Stimulated activated naive CD8-positive, alpha-beta T cell treated with anti-CD3 and anti-CD28 coated beads, Interleukin-15, Interleukin-2, amounts not matched to agents 100 ng/mL and 50 ng/mL, for 24 hours (primary cell): Measurements from ENCODE around the gene PPP2R2D.

ENCODE experiments used
- H3K27ac Mint-ChIP-seq: one replicate; pipeline ENCODE4 v1.8.0; 2021; ENCODE audit warnings: mild to moderate bottlenecking, mixed read lengths
- H3K27me3 Mint-ChIP-seq: one replicate; pipeline ENCODE4 v1.8.0; 2021; ENCODE audit warnings: mixed read lengths
- H3K36me3 Mint-ChIP-seq: one replicate; pipeline ENCODE4 v1.8.0; 2021; ENCODE audit warnings: low read depth, mixed read lengths
- H3K4me1 Mint-ChIP-seq: one replicate; pipeline ENCODE4 v1.8.0; 2021; ENCODE audit warnings: low read depth, mixed read lengths
- H3K4me3 Mint-ChIP-seq: one replicate; pipeline ENCODE4 v1.8.0; 2021; ENCODE audit warnings: mild to moderate bottlenecking, mixed read lengths
- H3K9me3 Mint-ChIP-seq: one replicate; pipeline ENCODE4 v1.8.0; 2021; ENCODE audit warnings: mixed read lengths

The PPP2R2D gene

GRCh38 chr10:131891196-131891928, 9.4 kb upstream of the PPP2R2D start:
- Mint-ChIP-seq H3K4me3 (no peak overlapping the region), H3K27ac (no peak overlapping the region), H3K36me3 (no peaks in the 10 kb centered on the region), H3K9me3 (no peaks in the 10 kb centered on the region), H3K4me1 (peaks cover 5% of the 10 kb centered on the region), H3K27me3 (no peaks in the 10 kb centered on the region)

- Mint-ChIP-seq H3K27ac (no peak overlapping the region), H3K4me1 (peaks cover 12% of the 10 kb centered on the region), H3K36me3 (no peaks in the 10 kb centered on the region), H3K4me3 (no peak overlapping the region), H3K9me3 (no peaks in the 10 kb centered on the region), H3K27me3 (no peaks in the 10 kb centered on the region)
Observed at GRCh38 chr10:131891929-131892805, 8.6 kb upstream of the PPP2R2D start.

- no peaks in the 10 kb centered on the region for H3K9me3 Mint-ChIP-seq
- no peaks in the 10 kb centered on the region for H3K36me3 Mint-ChIP-seq
- peaks cover 15% of the 10 kb centered on the region for H3K4me1 Mint-ChIP-seq
- H3K27me3 Mint-ChIP-seq: no peaks in the 10 kb centered on the region
- H3K27ac Mint-ChIP-seq: no peak overlapping the region
- no peak overlapping the region for H3K4me3 Mint-ChIP-seq
Observed at GRCh38 chr10:131892806-131893675, 7.8 kb upstream of the PPP2R2D start.

GRCh38 chr10:131895116-131895515, 5.7 kb upstream of the PPP2R2D start:
- H3K27me3 Mint-ChIP-seq: peaks cover 10% of the 10 kb centered on the region
- H3K4me1 Mint-ChIP-seq: peaks cover 22% of the 10 kb centered on the region
- H3K9me3 Mint-ChIP-seq: no peaks in the 10 kb centered on the region
- no peaks in the 10 kb centered on the region for H3K36me3 Mint-ChIP-seq
- no peak overlapping the region for H3K27ac Mint-ChIP-seq
- H3K4me3 Mint-ChIP-seq: no peak overlapping the region

GRCh38 chr10:131896403-131896802, 4.4 kb upstream of the PPP2R2D start:
- peak overlapping the region; percentile 28 for H3K4me3 Mint-ChIP-seq
- H3K27ac Mint-ChIP-seq: no peak overlapping the region
- no peaks in the 10 kb centered on the region for H3K36me3 Mint-ChIP-seq
- H3K9me3 Mint-ChIP-seq: no peaks in the 10 kb centered on the region
- peaks cover 25% of the 10 kb centered on the region for H3K4me1 Mint-ChIP-seq
- peaks cover 10% of the 10 kb centered on the region for H3K27me3 Mint-ChIP-seq

GRCh38 chr10:131897297-131897899, 3.4 kb upstream of the PPP2R2D start:
- Mint-ChIP-seq H3K36me3 (no peaks in the 10 kb centered on the region), H3K4me3 (no peak overlapping the region), H3K27me3 (peaks cover 10% of the 10 kb centered on the region), H3K9me3 (no peaks in the 10 kb centered on the region), H3K4me1 (peaks cover 31% of the 10 kb centered on the region), H3K27ac (no peak overlapping the region)

- H3K4me3 Mint-ChIP-seq: no peak overlapping the region
- H3K36me3 Mint-ChIP-seq: no peaks in the 10 kb centered on the region
- peaks cover 10% of the 10 kb centered on the region for H3K27me3 Mint-ChIP-seq
- peaks cover 37% of the 10 kb centered on the region for H3K4me1 Mint-ChIP-seq
- no peak overlapping the region for H3K27ac Mint-ChIP-seq
- H3K9me3 Mint-ChIP-seq: no peaks in the 10 kb centered on the region
Observed at GRCh38 chr10:131898061-131898460, 2.7 kb upstream of the PPP2R2D start.

- peaks cover 44% of the 10 kb centered on the region for H3K4me1 Mint-ChIP-seq
- H3K36me3 Mint-ChIP-seq: peaks cover 4% of the 10 kb centered on the region
- no peak overlapping the region for H3K27ac Mint-ChIP-seq
- H3K27me3 Mint-ChIP-seq: peaks cover 10% of the 10 kb centered on the region
- H3K4me3 Mint-ChIP-seq: no peak overlapping the region
- H3K9me3 Mint-ChIP-seq: no peaks in the 10 kb centered on the region
Observed at GRCh38 chr10:131898713-131899112, 2.1 kb upstream of the PPP2R2D start.

- Mint-ChIP-seq H3K4me1 (peaks cover 49% of the 10 kb centered on the region), H3K36me3 (peaks cover 6% of the 10 kb centered on the region), H3K27me3 (peaks cover 10% of the 10 kb centered on the region), H3K27ac (no peak overlapping the region), H3K4me3 (peak overlapping the region; percentile 81), H3K9me3 (no peaks in the 10 kb centered on the region)
Observed at GRCh38 chr10:131899116-131899690, 1.6 kb upstream of the PPP2R2D start.

- Mint-ChIP-seq H3K27ac (peak overlapping the region; percentile 52), H3K9me3 (no peaks in the 10 kb centered on the region), H3K36me3 (peaks cover 9% of the 10 kb centered on the region), H3K27me3 (peaks cover 10% of the 10 kb centered on the region), H3K4me3 (peak overlapping the region; percentile 81), H3K4me1 (peaks cover 55% of the 10 kb centered on the region)
Observed at GRCh38 chr10:131899695-131900349, 986 bp upstream of the PPP2R2D start.

- H3K4me3 Mint-ChIP-seq: peak overlapping the region; percentile 94
- H3K36me3 Mint-ChIP-seq: peaks cover 14% of the 10 kb centered on the region
- no peaks in the 10 kb centered on the region for H3K9me3 Mint-ChIP-seq
- H3K4me1 Mint-ChIP-seq: peaks cover 67% of the 10 kb centered on the region
- H3K27ac Mint-ChIP-seq: peak overlapping the region; percentile 86
- H3K27me3 Mint-ChIP-seq: peaks cover 10% of the 10 kb centered on the region
Observed at GRCh38 chr10:131901181-131901829, 497 bp downstream of the PPP2R2D start.

GRCh38 chr10:131902211-131902610, 1.4 kb downstream of the PPP2R2D start:
- peaks cover 66% of the 10 kb centered on the region for H3K4me1 Mint-ChIP-seq

GRCh38 chr10:131902691-131903090, 1.9 kb downstream of the PPP2R2D start:
- H3K4me1 Mint-ChIP-seq: peaks cover 68% of the 10 kb centered on the region
- no peaks in the 10 kb centered on the region for H3K9me3 Mint-ChIP-seq
- no peak overlapping the region for H3K27ac Mint-ChIP-seq
- H3K4me3 Mint-ChIP-seq: peak overlapping the region; percentile 94
- peaks cover 10% of the 10 kb centered on the region for H3K27me3 Mint-ChIP-seq
- H3K36me3 Mint-ChIP-seq: peaks cover 21% of the 10 kb centered on the region

More at GRCh38 chr10:131902211-131902610, 1.4 kb downstream of the PPP2R2D start:
- Mint-ChIP-seq H3K36me3 (peaks cover 19% of the 10 kb centered on the region), H3K4me3 (peak overlapping the region; percentile 94), H3K27ac (peak overlapping the region; percentile 86), H3K27me3 (peaks cover 10% of the 10 kb centered on the region), H3K9me3 (no peaks in the 10 kb centered on the region)
